Measurements from ENCODE around the gene TTLL10. TPM values are rescaled to one million over a fixed set of nuclear protein-coding genes. Genes with fewer than 3 reads are reported as not detected.
"Not testable (repeated sequence)": the region's sequence is repeated elsewhere in the genome, so short reads cannot be mapped to it uniquely, and the experiment has no call there.

TTLL10 gene
- total and polyA plus RNA-seq, 5 donors from 2014 or later: not detected

DNA sequence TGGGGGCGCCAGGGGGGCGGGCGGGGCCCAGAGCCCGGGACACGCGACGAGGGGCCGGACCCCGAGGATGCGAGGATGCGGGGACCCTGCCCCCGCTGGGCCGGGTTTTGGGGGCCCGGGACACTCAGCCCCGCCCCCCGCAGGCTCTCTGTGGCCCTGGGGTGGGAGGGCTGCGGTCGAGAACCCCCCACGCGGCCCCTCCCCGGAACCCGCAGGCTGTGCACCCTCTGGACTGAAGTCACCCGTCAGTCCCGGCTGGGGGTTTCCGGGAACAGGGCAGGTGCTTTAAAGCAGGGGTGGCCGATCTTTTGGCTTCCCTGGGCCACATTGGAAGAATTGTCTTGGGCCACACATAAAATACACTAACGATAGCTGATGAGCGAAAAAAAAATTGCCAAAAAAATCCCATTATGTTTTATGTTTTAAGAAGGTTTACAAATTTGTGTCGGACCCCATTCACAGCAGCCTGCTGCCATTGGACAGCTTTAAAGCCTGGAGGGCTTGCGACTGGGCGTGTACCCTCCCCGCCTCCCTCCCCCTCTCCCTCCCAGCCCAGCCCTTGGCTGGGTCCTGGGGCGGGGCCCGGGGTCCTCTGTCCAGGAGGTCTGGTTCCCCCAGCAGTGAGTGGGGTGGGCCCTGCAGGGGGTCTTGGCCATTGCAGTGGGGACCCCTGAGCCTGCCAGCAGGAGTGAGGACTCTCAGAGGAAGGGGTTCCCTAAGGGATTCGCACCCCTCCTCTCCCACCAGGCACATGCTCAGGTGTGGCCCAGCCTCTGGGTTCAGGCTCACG lies 36.2 kb upstream of the TTLL10 start:
- Mint-ChIP-seq H3K36me3 (no peaks in the 10 kb centered on the region), H3K4me3 (peak overlapping the region; percentile 71 to 82 (median 78)), H3K4me1 (peaks cover 0 to 19% (median 7%) of the 10 kb centered on the region in 4 donors), H3K9me3 (peaks cover 0 to 2% (median 0%) of the 10 kb centered on the region in 7 donors), H3K27me3 (no peaks in the 10 kb centered on the region), H3K27ac (peak overlapping the region in 2 of 3 donors; percentile 85 to 92)
- ATAC-seq (ENCODE audit: low read depth in 2 of 2) (peak; percentile 72 to 74), DNase-seq (peak; percentile 63 to 77 (median 64))
- H3K4me1 ChIP-seq (ENCODE audit: control insufficient read depth, insufficient read depth, low read length, poor library complexity, severe bottlenecking): peaks cover 23% of the 10 kb centered on the region
- no peaks in the 10 kb centered on the region for H3K9me3 ChIP-seq (ENCODE audit: control insufficient read depth in 2 of 2, low read length in 2 of 2)
- no peaks in the 10 kb centered on the region for H3K27me3 ChIP-seq (ENCODE audit: control insufficient read depth, insufficient read depth, low read length)
- H3K36me3 ChIP-seq (ENCODE audit: control insufficient read depth, insufficient read depth, low read length): no peaks in the 10 kb centered on the region
- H3K27ac ChIP-seq (ENCODE audit: insufficient read depth, low read length, poor library complexity, severe bottlenecking): peak overlapping the region; percentile 61
- no peak overlapping the region for H3K4me3 ChIP-seq (ENCODE audit: low read depth, low read length)

DNA sequence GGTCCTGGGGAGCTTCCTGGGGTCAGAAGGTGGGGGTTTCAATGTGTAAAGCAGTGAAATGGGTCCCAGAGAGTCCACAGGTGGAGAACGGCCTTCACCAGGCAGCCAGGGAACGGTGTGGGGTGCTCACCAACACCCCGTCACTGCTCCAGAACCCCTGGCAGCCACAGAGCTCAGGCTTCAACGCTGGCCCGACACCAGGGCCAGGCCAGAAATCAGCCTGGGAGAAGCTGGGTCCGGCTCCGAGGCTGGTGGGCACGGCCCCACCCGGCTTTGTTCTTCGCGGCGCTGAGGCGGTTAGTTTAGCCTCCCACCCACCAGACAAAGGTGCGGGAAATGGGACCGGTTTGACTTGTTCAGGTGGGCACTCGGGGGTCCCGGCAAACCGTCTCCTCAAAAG lies 33.0 kb upstream of the TTLL10 start:
- H3K36me3 Mint-ChIP-seq: no peaks in the 10 kb centered on the region
- Histone ChIP-seq H3K4me3 (ENCODE audit: low read depth, low read length) (no peak overlapping the region), H3K4me1 (ENCODE audit: control insufficient read depth, insufficient read depth, low read length, poor library complexity, severe bottlenecking) (peaks cover 46% of the 10 kb centered on the region), H3K36me3 (ENCODE audit: control insufficient read depth, insufficient read depth, low read length) (no peaks in the 10 kb centered on the region), H3K9me3 (ENCODE audit: control insufficient read depth in 2 of 2, low read length in 2 of 2) (no peaks in the 10 kb centered on the region), H3K27me3 (ENCODE audit: control insufficient read depth, insufficient read depth, low read length) (no peaks in the 10 kb centered on the region), H3K27ac (ENCODE audit: insufficient read depth, low read length, poor library complexity, severe bottlenecking) (no peak overlapping the region)
- H3K27me3 Mint-ChIP-seq: no peaks in the 10 kb centered on the region
- no peak overlapping the region for H3K27ac Mint-ChIP-seq
- H3K4me1 Mint-ChIP-seq: peaks cover 0 to 33% (median 10%) of the 10 kb centered on the region in 4 donors
- DNase-seq: no peak
- H3K9me3 Mint-ChIP-seq: peaks cover 0 to 2% (median 0%) of the 10 kb centered on the region in 7 donors
- ATAC-seq (ENCODE audit: low read depth in 2 of 2): no peak
- no peak overlapping the region for H3K4me3 Mint-ChIP-seq

DNA sequence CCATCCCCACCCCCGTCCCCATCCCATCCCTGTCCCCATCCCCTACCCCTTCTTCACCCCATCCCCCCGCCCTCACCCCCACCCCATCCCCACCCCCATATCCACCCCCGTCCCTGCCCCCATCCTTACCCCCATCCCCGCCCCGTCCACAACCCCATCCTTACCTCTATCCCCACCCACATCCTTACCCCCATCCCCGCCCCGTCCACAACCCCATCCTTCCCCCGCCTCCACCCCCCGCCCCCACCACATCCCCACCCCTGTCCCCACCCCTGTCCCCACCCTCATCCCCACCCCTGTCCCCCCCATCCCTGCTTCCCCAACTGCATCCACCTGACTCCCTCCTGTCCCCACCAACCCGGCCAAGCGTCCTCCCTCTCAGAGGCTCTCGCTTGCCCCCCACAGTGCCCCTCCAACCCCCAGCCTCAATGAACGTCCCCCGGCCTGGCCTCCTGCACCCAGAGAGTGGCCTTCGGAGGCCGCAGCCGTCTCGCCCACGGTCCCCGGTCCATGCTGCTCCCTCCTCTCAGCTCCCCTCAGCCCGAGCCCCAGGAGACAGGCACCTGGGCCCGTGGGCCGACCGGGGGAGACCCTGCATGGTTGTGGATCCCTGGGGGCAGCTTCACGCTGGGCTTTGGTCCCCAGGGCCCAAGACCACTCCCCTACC lies 32.3 kb upstream of the TTLL10 start:
- Histone ChIP-seq H3K4me3 (ENCODE audit: low read depth, low read length) (no peak overlapping the region), H3K4me1 (ENCODE audit: control insufficient read depth, insufficient read depth, low read length, poor library complexity, severe bottlenecking) (peaks cover 41% of the 10 kb centered on the region), H3K27ac (ENCODE audit: insufficient read depth, low read length, poor library complexity, severe bottlenecking) (no peak overlapping the region), H3K27me3 (ENCODE audit: control insufficient read depth, insufficient read depth, low read length) (no peaks in the 10 kb centered on the region), H3K36me3 (ENCODE audit: control insufficient read depth, insufficient read depth, low read length) (no peaks in the 10 kb centered on the region), H3K9me3 (ENCODE audit: control insufficient read depth in 2 of 2, low read length in 2 of 2) (no peaks in the 10 kb centered on the region)
- H3K36me3 Mint-ChIP-seq: no peaks in the 10 kb centered on the region
- H3K4me3 Mint-ChIP-seq: peak overlapping the region in 1 of 4 donors; percentile 7
- DNase-seq (no peak), ATAC-seq (ENCODE audit: low read depth in 2 of 2) (no peak)
- H3K27me3 Mint-ChIP-seq: no peaks in the 10 kb centered on the region
- H3K27ac Mint-ChIP-seq: no peak overlapping the region
- H3K9me3 Mint-ChIP-seq: peaks cover 0 to under 1% (median 0%) of the 10 kb centered on the region in 7 donors
- peaks cover 0 to 30% (median 9%) of the 10 kb centered on the region in 4 donors for H3K4me1 Mint-ChIP-seq

DNA sequence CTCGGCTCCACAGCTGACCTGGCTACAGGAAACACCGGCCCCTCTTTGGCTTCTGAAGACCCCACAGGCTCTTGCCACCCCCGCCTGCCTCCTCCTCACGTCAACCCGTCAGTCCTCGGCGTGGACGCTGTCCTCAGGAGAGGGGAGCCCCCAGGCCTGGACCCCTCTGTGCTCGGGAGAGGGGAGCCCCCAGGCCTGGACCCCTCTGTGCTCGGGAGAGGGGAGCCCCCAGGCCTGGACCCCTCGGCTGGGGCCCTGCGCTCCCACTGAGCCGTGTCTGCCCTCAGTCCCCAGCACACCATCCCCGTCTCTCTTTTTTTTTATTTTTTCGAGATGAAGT lies 31.8 kb upstream of the TTLL10 start:
- DNase-seq (no peak), ATAC-seq (ENCODE audit: low read depth in 2 of 2) (no peak)
- Mint-ChIP-seq H3K27ac (no peak overlapping the region), H3K4me1 (peaks cover 0 to 28% (median 9%) of the 10 kb centered on the region in 4 donors), H3K36me3 (no peaks in the 10 kb centered on the region), H3K27me3 (no peaks in the 10 kb centered on the region), H3K4me3 (no peak overlapping the region), H3K9me3 (no peaks in the 10 kb centered on the region)
- Histone ChIP-seq H3K4me3 (ENCODE audit: low read depth, low read length) (no peak overlapping the region), H3K36me3 (ENCODE audit: control insufficient read depth, insufficient read depth, low read length) (no peaks in the 10 kb centered on the region), H3K4me1 (ENCODE audit: control insufficient read depth, insufficient read depth, low read length, poor library complexity, severe bottlenecking) (peaks cover 36% of the 10 kb centered on the region), H3K27ac (ENCODE audit: insufficient read depth, low read length, poor library complexity, severe bottlenecking) (no peak overlapping the region), H3K27me3 (ENCODE audit: control insufficient read depth, insufficient read depth, low read length) (no peaks in the 10 kb centered on the region), H3K9me3 (ENCODE audit: control insufficient read depth in 2 of 2, low read length in 2 of 2) (no peaks in the 10 kb centered on the region)

DNA sequence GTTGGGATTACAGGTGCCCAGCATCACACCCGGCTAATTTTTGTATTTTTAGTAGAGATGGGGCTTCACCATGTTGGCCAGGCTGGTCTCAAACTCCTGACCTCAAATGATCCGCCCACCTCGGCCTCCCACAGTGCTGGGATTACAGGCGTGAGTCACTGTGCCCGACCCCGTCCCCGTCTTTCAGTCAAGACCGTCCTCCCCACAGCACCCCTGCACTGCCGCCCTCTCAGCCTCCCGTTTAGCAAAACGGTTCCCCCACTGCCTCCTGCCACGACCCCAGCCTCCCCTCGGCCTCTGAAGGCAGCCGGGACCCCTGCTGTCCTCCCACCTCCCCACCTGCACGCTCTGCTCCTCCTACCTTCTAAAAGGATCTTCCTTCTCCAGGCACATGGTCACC lies 31.3 kb upstream of the TTLL10 start:
- not testable (repeated sequence) for DNase-seq; ATAC-seq (ENCODE audit: low read depth in 2 of 2); H3K36me3 Mint-ChIP-seq; H3K27me3 Mint-ChIP-seq; H3K4me3 Mint-ChIP-seq; H3K4me3 ChIP-seq (ENCODE audit: low read depth, low read length); H3K27me3 ChIP-seq (ENCODE audit: control insufficient read depth, insufficient read depth, low read length); H3K9me3 Mint-ChIP-seq; H3K36me3 ChIP-seq (ENCODE audit: control insufficient read depth, insufficient read depth, low read length); H3K27ac ChIP-seq (ENCODE audit: insufficient read depth, low read length, poor library complexity, severe bottlenecking); H3K9me3 ChIP-seq (ENCODE audit: control insufficient read depth in 2 of 2, low read length in 2 of 2)
- peaks cover 33% of the 10 kb centered on the region for H3K4me1 ChIP-seq (ENCODE audit: control insufficient read depth, insufficient read depth, low read length, poor library complexity, severe bottlenecking)
- H3K27ac Mint-ChIP-seq: peak overlapping the region in 1 of 3 donors; percentile 12
- peaks cover 0 to 27% (median 8%) of the 10 kb centered on the region in 4 donors for H3K4me1 Mint-ChIP-seq

DNA sequence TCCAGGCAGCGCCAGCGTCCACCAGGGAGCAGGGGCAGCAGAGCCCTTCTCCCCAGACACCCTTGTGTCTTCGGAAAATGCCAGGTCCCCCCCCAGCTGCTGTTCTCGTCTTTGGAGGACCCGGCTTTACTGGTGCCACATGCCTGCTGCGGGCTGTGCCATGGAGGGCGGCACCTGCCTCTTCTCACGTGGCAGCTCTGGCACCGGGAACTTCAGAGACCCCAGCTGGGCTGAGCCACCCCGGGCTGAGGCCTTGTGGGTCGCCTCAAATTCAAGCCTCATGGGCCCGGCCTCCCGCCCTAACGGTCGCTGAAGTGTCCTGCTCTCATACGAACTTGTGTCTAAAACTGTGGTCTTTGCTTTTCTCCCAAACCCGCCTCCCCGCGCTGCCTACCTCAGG lies 30.8 kb upstream of the TTLL10 start:
- H3K9me3 ChIP-seq (ENCODE audit: control insufficient read depth in 2 of 2, low read length in 2 of 2): no peaks in the 10 kb centered on the region
- peak overlapping the region; percentile 85 for H3K27ac ChIP-seq (ENCODE audit: insufficient read depth, low read length, poor library complexity, severe bottlenecking)
- H3K27ac Mint-ChIP-seq: no peak overlapping the region
- no peak for DNase-seq
- no peak overlapping the region for H3K4me3 Mint-ChIP-seq
- no peaks in the 10 kb centered on the region for H3K27me3 Mint-ChIP-seq
- no peaks in the 10 kb centered on the region for H3K36me3 Mint-ChIP-seq
- H3K36me3 ChIP-seq (ENCODE audit: control insufficient read depth, insufficient read depth, low read length): no peaks in the 10 kb centered on the region
- H3K4me3 ChIP-seq (ENCODE audit: low read depth, low read length): no peak overlapping the region
- peaks cover 28% of the 10 kb centered on the region for H3K4me1 ChIP-seq (ENCODE audit: control insufficient read depth, insufficient read depth, low read length, poor library complexity, severe bottlenecking)
- no peaks in the 10 kb centered on the region for H3K27me3 ChIP-seq (ENCODE audit: control insufficient read depth, insufficient read depth, low read length)
- H3K9me3 Mint-ChIP-seq: no peaks in the 10 kb centered on the region
- H3K4me1 Mint-ChIP-seq: peaks cover 0 to 24% (median 6%) of the 10 kb centered on the region in 4 donors
- no peak for ATAC-seq (ENCODE audit: low read depth in 2 of 2)

DNA sequence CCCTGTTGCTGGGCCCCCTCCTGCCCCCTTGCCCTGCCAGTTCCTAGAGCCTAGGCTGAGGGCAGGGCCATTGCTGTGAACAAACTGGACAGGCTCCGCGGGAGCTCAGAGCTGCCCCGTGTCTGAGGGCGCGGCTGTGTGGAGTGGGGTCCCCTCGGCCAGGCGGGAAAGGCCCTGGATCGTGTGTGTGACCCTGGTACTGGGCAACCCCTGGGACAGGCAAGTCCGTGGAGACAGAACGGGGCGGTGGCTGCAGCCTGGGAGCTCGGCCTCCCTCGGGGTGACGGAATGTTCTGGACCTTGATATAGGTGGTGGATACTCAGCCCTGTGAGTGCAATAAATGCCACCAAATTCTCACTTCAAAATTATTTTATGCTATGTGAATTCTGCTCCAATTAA lies 30.0 kb upstream of the TTLL10 start:
- DNase-seq (no peak), ATAC-seq (ENCODE audit: low read depth in 2 of 2) (no peak)
- H3K4me3 ChIP-seq (ENCODE audit: low read depth, low read length): no peak overlapping the region
- no peaks in the 10 kb centered on the region for H3K36me3 Mint-ChIP-seq
- peak overlapping the region; percentile 93 to 97 (median 96) for H3K27ac Mint-ChIP-seq
- peaks cover 0 to 18% (median 5%) of the 10 kb centered on the region in 4 donors for H3K4me1 Mint-ChIP-seq
- no peaks in the 10 kb centered on the region for H3K9me3 ChIP-seq (ENCODE audit: control insufficient read depth in 2 of 2, low read length in 2 of 2)
- H3K27me3 ChIP-seq (ENCODE audit: control insufficient read depth, insufficient read depth, low read length): no peaks in the 10 kb centered on the region
- peaks cover 25% of the 10 kb centered on the region for H3K4me1 ChIP-seq (ENCODE audit: control insufficient read depth, insufficient read depth, low read length, poor library complexity, severe bottlenecking)
- peak overlapping the region; percentile 85 for H3K27ac ChIP-seq (ENCODE audit: insufficient read depth, low read length, poor library complexity, severe bottlenecking)
- no peaks in the 10 kb centered on the region for H3K27me3 Mint-ChIP-seq
- H3K36me3 ChIP-seq (ENCODE audit: control insufficient read depth, insufficient read depth, low read length): no peaks in the 10 kb centered on the region
- no peaks in the 10 kb centered on the region for H3K9me3 Mint-ChIP-seq
- H3K4me3 Mint-ChIP-seq: peak overlapping the region in 3 of 4 donors; percentile 62 to 87 (median 76)
